HCT116 (cell line): ENCODE measurements around the gene CRYBB1.

Experiments
- EGR1 ChIP-seq: IDR thresholded peaks from 2 replicates; pipeline ENCODE4 v1.6.1; 2012; ENCODE audit warnings: low read depth
- FOSL1 ChIP-seq: IDR thresholded peaks from 2 replicates; pipeline ENCODE4 v1.6.1; 2012; ENCODE audit warnings: low read depth
- POLR2A ChIP-seq: IDR thresholded peaks from 2 replicates; pipeline ENCODE4 v1.7.0; 2011; ENCODE audit warnings: borderline replicate concordance; ENCODE audit not compliant: insufficient read depth, insufficient read length; ENCODE audit errors: extremely low read depth
- POLR2AphosphoS5 ChIP-seq: IDR thresholded peaks from 2 replicates; pipeline ENCODE4 v1.6.1; 2011; ENCODE audit warnings: mild to moderate bottlenecking, low read depth, low read length, moderate library complexity
- SP1 ChIP-seq: IDR thresholded peaks from 2 replicates; pipeline ENCODE4 v1.6.1; 2012; ENCODE audit warnings: low read depth
- TF ChIP-seq, protein P1 (sequence below): IDR thresholded peaks from 2 replicates; pipeline ENCODE4 v1.6.1; 2011; ENCODE audit warnings: mild to moderate bottlenecking, low read length, moderate library complexity; ENCODE audit not compliant: insufficient replicate concordance; ENCODE audit errors: extremely low read depth
- TF ChIP-seq, protein P2 (sequence below), 3 experiments: fragments of 200-600 bp in 1 of 3; sonication (generic) in 1 of 3; IDR thresholded peaks in 2 of 3; conservative IDR thresholded peaks in 1 of 3; 2 replicates each; pipeline ENCODE4 v1.5.1; 2012 to 2017; ENCODE audit warnings: low read depth in 2 of 3, low read length in 2 of 3, antibody characterized with exemption in 1 of 3, borderline replicate concordance in 1 of 3, control low read depth in 1 of 3, mild to moderate bottlenecking in 1 of 3, mixed read lengths in 1 of 3, mixed run types in 1 of 3, moderate library complexity in 1 of 3; ENCODE audit not compliant: insufficient read depth in 1 of 3
- TF ChIP-seq, protein P3 (sequence below): IDR thresholded peaks from 2 replicates; pipeline ENCODE4 v1.6.1; 2012

DNA sequence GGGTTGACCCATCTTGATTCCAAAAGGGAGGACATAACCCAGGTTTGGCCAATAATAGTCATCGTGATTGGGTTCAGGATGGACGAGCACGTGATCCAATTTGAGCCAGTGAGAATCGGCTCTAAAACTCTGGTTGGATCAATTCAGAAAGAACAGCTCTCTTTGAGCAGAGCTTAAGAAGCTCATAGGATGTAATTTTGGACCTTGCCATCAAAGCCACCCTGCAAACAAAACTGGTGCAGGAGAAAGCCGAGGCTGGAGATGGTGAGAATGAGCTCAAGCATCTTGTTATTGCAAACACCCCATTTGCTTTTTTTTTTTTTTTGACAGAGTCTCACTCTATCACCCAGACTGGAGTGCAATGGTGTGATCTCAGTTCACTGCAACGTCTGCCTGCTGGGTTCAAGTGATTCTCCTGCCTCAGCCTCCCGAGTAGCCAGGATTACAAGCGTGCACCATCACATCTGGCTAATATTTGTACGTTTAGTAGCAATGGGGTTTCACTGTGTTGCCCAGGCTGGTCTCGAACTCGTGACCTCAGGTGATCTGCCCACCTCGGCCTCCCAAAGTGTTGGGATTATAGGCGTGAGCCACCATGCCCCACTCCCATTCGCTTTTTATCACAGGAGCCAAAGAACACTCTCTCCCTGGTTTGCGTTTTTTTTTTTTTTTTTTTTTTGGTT lies 25.7 kb upstream of the CRYBB1 start:
- TF ChIP-seq EGR1 (no peak), POLR2A (no peak), SP1 (no peak), POLR2AphosphoS5 (no peak), FOSL1 (no peak)
- TF ChIP-seq, protein P1, sequence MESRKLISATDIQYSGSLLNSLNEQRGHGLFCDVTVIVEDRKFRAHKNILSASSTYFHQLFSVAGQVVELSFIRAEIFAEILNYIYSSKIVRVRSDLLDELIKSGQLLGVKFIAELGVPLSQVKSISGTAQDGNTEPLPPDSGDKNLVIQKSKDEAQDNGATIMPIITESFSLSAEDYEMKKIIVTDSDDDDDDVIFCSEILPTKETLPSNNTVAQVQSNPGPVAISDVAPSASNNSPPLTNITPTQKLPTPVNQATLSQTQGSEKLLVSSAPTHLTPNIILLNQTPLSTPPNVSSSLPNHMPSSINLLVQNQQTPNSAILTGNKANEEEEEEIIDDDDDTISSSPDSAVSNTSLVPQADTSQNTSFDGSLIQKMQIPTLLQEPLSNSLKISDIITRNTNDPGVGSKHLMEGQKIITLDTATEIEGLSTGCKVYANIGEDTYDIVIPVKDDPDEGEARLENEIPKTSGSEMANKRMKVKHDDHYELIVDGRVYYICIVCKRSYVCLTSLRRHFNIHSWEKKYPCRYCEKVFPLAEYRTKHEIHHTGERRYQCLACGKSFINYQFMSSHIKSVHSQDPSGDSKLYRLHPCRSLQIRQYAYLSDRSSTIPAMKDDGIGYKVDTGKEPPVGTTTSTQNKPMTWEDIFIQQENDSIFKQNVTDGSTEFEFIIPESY, result no peak
- TF ChIP-seq, protein P2, sequence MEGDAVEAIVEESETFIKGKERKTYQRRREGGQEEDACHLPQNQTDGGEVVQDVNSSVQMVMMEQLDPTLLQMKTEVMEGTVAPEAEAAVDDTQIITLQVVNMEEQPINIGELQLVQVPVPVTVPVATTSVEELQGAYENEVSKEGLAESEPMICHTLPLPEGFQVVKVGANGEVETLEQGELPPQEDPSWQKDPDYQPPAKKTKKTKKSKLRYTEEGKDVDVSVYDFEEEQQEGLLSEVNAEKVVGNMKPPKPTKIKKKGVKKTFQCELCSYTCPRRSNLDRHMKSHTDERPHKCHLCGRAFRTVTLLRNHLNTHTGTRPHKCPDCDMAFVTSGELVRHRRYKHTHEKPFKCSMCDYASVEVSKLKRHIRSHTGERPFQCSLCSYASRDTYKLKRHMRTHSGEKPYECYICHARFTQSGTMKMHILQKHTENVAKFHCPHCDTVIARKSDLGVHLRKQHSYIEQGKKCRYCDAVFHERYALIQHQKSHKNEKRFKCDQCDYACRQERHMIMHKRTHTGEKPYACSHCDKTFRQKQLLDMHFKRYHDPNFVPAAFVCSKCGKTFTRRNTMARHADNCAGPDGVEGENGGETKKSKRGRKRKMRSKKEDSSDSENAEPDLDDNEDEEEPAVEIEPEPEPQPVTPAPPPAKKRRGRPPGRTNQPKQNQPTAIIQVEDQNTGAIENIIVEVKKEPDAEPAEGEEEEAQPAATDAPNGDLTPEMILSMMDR (IDR thresholded peaks at IDR 0.05 in 2 of 3, conservative IDR thresholded peaks at IDR 0.05 in 1 of 3; ENCODE audit: borderline replicate concordance in 1 of 3, insufficient read depth in 1 of 3, low read depth in 2 of 3, low read length in 2 of 3), result no peak
- TF ChIP-seq, protein P3, sequence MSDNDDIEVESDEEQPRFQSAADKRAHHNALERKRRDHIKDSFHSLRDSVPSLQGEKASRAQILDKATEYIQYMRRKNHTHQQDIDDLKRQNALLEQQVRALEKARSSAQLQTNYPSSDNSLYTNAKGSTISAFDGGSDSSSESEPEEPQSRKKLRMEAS, result no peak
